GM12878 (cell line): ENCODE measurements around the gene NDUFA13. TPM values are rescaled to one million over a fixed set of nuclear protein-coding genes. Genes with fewer than 3 reads are reported as not detected.

Experiments used
- ATAC-seq: fragments of 200-7000 bp; cut with Tn5 transposase; 3 replicates; pipeline ENCODE4 v1.9.1; 2020; ENCODE audit warnings: mild to moderate bottlenecking, moderate library complexity
- BruUV-seq: library from RNA; stranded (reverse); fragments of 400-500 nt; replicated peaks from 2 replicates; lab custom pipeline; 2021; lab: Mats Ljungman, UMichigan
- CTCF ChIA-PET: fragments of 300-600 bp; sonication (Branson Sonifier 250); formaldehyde crosslinking; extraction: SDS; loops from one replicate; lab custom pipeline; 2021; ENCODE audit warnings: inconsistent platforms; lab: Yijun Ruan, JAX
- POLR2A ChIA-PET: fragments of 350-600 bp; formaldehyde crosslinking; extraction: SDS; loops from one replicate; lab custom pipeline; 2021; ENCODE audit warnings: inconsistent platforms; lab: Charles Lee
- RAD21 ChIA-PET: fragments of 300-600 bp; sonication (Branson Sonifier 250); formaldehyde crosslinking; loops from one replicate; lab custom pipeline; 2023; ENCODE audit warnings: antibody characterized with exemption; ENCODE audit not compliant: unreplicated experiment; lab: Charles Lee
- SMC1A ChIA-PET: fragments of 300-600 bp; sonication (Branson Sonifier 250); formaldehyde crosslinking; loops from one replicate; lab custom pipeline; 2023; ENCODE audit not compliant: unreplicated experiment, uncharacterized antibody; lab: Charles Lee
- DNase-seq: peaks from one replicate; pipeline ENCODE4 v3.0.0-alpha.2; 2011; ENCODE audit warnings: low read depth, low spot score
- FAIRE-seq: peaks from 3 replicates; lab custom pipeline; 2011; peaks lifted over from hg19 to GRCh38; lab: Jason Lieb, UNC
- H2AFZ ChIP-seq: 2 replicates; pipeline ENCODE4 v1.6.0; 2011; ENCODE audit warnings: low read depth, low read length, control low read depth; ENCODE audit not compliant: control insufficient read depth
- H3K27ac ChIP-seq: 2 replicates; pipeline ENCODE4 v1.5.1; 2011; ENCODE audit warnings: control low read depth; ENCODE audit not compliant: control insufficient read depth, insufficient read depth
- H3K27me3 ChIP-seq, 2 experiments: replicated peaks in 1 of 2; 2 replicates each; pipeline versions ENCODE4 v1.6.0 to v1.6.1; 2011; ENCODE audit warnings: low read length in 1 of 2; ENCODE audit not compliant: control insufficient read depth in 2 of 2, insufficient read depth in 2 of 2
- H3K36me3 ChIP-seq, 2 experiments: 2 replicates each; pipeline ENCODE4 v1.5.1; 2011; ENCODE audit warnings: low read length in 1 of 2; ENCODE audit not compliant: control insufficient read depth in 2 of 2, insufficient read depth in 2 of 2
- H3K4me1 ChIP-seq: 2 replicates; pipeline ENCODE4 v1.6.1; 2011; ENCODE audit warnings: mild to moderate bottlenecking, low read length, moderate library complexity, mixed read lengths; ENCODE audit not compliant: control insufficient read depth, insufficient read depth
- H3K4me2 ChIP-seq: 2 replicates; pipeline ENCODE4 v1.6.0; 2011; ENCODE audit warnings: control low read depth; ENCODE audit not compliant: control insufficient read depth, insufficient read depth
- H3K4me3 ChIP-seq: fragments of 200-600 bp; sonication (generic); 2 replicates; pipeline ENCODE4 v1.5.1; 2016
- H3K79me2 ChIP-seq: 2 replicates; pipeline ENCODE4 v1.6.0; 2011; ENCODE audit warnings: low read length; ENCODE audit not compliant: control insufficient read depth, insufficient read depth
- H3K9ac ChIP-seq: 2 replicates; pipeline ENCODE4 v1.8.0; 2011; ENCODE audit warnings: low read length, control low read depth, mixed read lengths; ENCODE audit not compliant: control insufficient read depth, insufficient read depth
- H3K9me3 ChIP-seq: replicated peaks from 3 replicates; pipeline ENCODE4 v1.5.1; 2011; ENCODE audit warnings: mild to moderate bottlenecking, low read length; ENCODE audit not compliant: control insufficient read depth, insufficient read depth
- H4K20me1 ChIP-seq: 2 replicates; pipeline ENCODE4 v1.6.0; 2011; ENCODE audit not compliant: control insufficient read depth, insufficient read depth
- CREB1 ChIP-seq: IDR thresholded peaks from 2 replicates; pipeline ENCODE4 v1.6.1; 2012; ENCODE audit warnings: low read depth, mild to moderate bottlenecking, inconsistent platforms
- EGR1 ChIP-seq, 2 experiments: IDR thresholded peaks; 1 replicate in 1 of 2; 2 replicates in 1 of 2; pipeline ENCODE4 v1.6.1; 2011 to 2012; ENCODE audit warnings: low read depth in 2 of 2, low read length in 2 of 2, borderline replicate concordance in 1 of 2, mild to moderate bottlenecking in 1 of 2, moderate library complexity in 1 of 2
- GATAD2B ChIP-seq: fragments of 450-650 bp; conservative IDR thresholded peaks from 2 replicates; pipeline ENCODE4 v1.6.1; 2017; ENCODE audit warnings: low read depth, mild to moderate bottlenecking, moderate library complexity
- JUND ChIP-seq: IDR thresholded peaks from 2 replicates; pipeline ENCODE4 v1.6.1; 2012; ENCODE audit warnings: low read depth, mild to moderate bottlenecking, low read length, improper control_type of control experiment, moderate library complexity
- TCF3 ChIP-seq: IDR thresholded peaks from 2 replicates; pipeline ENCODE4 v1.6.1; 2012; ENCODE audit warnings: low read depth, mild to moderate bottlenecking, low read length, borderline replicate concordance; ENCODE audit not compliant: insufficient read depth
- WGBS: methylation state at CpG from one replicate; pipeline ENCODE4 v1.1.6; 2016; ENCODE audit warnings: low lambda C conversion rate; ENCODE audit not compliant: insufficient replicate concordance, insufficient coverage; ENCODE audit errors: missing lambda C conversion rate; 5-methylcytosine and 5-hydroxymethylcytosine counted together
- in situ Hi-C: fragments of 300-500 bp; cut with MboI; formaldehyde crosslinking; loops from 9 replicates; pipeline ENCODE4 v1.14.3; 2018; ENCODE audit warnings: mixed read lengths
- intact Hi-C: fragments of 100-400 bp; cut with micrococcal nuclease; formaldehyde crosslinking; loops from one replicate; pipeline ENCODE4 v1.14.2; 2022; ENCODE audit not compliant: unreplicated experiment
- polyA plus RNA-seq, 11 experiments: library from polyadenylated mRNA; depleted of rRNA in 4 of 11; unstranded in 6 of 11; stranded (reverse) in 5 of 11; fragments of >200 nt; fragmentation: Nextera tagmentation in 4 of 11; fragmentation: Illumina TruSeq in 1 of 11; extraction: Ambion mirVana in 4 of 11; extraction: Trizol in 1 of 11; gene quantifications; 1 replicate in 1 of 11; 2 replicates in 10 of 11; pipeline versions ENCODE4 v1.2.1 to v1.2.3, GENCODE V29; 2011 to 2016; ENCODE audit warnings: inconsistent platforms in 2 of 11, missing spikeins in 2 of 11, low read depth in 1 of 11
- total RNA-seq, 4 experiments: library from RNA; depleted of rRNA in 3 of 4; stranded (reverse); fragments of >200 nt in 3 of 4; fragmentation: Illumina TruSeq in 1 of 4; extraction: Trizol in 1 of 4; gene quantifications; 2 replicates each; pipeline versions ENCODE4 v1.2.1 to v1.2.3, GENCODE V29; 2013 to 2021
- TF ChIP-seq, protein P1 (sequence below): fragments of 450-650 bp; IDR thresholded peaks from 2 replicates; pipeline ENCODE4 v1.6.1; 2017; ENCODE audit warnings: mild to moderate bottlenecking
- TF ChIP-seq, protein P2 (sequence below): IDR thresholded peaks from 2 replicates; pipeline ENCODE4 v1.6.1; 2011; ENCODE audit warnings: borderline replicate concordance, low read depth, mild to moderate bottlenecking, moderate library complexity, mixed read lengths, low read length; ENCODE audit not compliant: insufficient read depth; ENCODE audit errors: extremely low read length

The NDUFA13 gene
- total and polyA plus RNA-seq, 10 of the 15 experiments (the other 5 are each of a cell fraction or from before 2014, with no cell fraction given): 224 to 586 (median 456) TPM

DNA sequence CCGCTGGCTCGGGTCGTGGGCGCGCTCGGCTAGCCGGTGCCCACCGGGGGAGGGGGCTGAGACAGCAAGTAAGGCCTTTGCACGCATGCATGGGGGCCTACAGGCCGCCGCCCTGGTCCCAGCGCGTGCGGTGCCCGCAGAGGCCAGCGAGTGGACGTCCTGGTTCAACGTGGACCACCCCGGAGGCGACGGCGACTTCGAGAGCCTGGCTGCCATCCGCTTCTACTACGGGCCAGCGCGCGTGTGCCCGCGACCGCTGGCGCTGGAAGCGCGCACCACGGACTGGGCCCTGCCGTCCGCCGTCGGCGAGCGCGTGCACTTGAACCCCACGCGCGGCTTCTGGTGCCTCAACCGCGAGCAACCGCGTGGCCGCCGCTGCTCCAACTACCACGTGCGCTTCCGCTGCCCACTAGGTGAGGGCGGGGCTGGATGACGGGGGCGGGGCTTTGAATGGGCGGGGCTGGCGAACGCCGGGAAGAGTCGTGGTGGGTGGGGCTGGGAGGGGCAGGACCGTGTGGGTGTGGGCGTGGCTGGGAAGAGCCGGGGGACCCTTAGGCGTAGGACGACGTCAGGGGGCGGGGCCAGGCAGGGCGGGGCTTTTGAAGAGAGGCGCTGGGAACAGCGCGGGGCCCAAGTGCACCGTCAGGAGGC lies 24.2 kb downstream of the NDUFA13 start:
- intact Hi-C loops (no loop called here), in situ Hi-C loops (loop anchor here (25.0 kb wide), 4 partner anchors 872 to 1497 kb away; partner anchors contain the start of genes ZNF66 and ZNF737)
- ChIA-PET RAD21 (no interaction called here), POLR2A (no interaction called here), SMC1A (no interaction called here), CTCF (interaction anchor here (1.6 to 1.7 kb wide), 3 partner anchors 8 to 14 kb away, joined by 3 to 10 read pairs (median 5); no protein-coding TSS in a partner anchor)
- Histone ChIP-seq H3K79me2 (no peaks in the 10 kb centered on the region), H3K36me3 (no peaks in the 10 kb centered on the region), H3K4me2 (no peak overlapping the region; the same call in 1 of the 2 replicates), H2AFZ (no peak overlapping the region), H3K4me3 (0 out of 2 replicates have a peak overlapping the region, but pooled peaks have one; percentile 46), H3K4me1 (peaks cover 3% of the 10 kb centered on the region), H4K20me1 (no peaks in the 10 kb centered on the region), H3K9ac (no peak overlapping the region), H3K9me3 (no peaks in the 10 kb centered on the region; the same call in 2 of the 3 replicates), H3K27me3 (peaks cover 0 to 3% of the 10 kb centered on the region in 2 experiments; a peak in 1 of 4 replicates), H3K27ac (no peak overlapping the region)
- no peak for DNase-seq
- BruUV-seq: no TSS peak
- 0 out of 2 replicates have a peak, but pooled peaks have one; percentile 31 for TF ChIP-seq GATAD2B
- no peak for TF ChIP-seq TCF3
- no peak for TF ChIP-seq JUND
- TF ChIP-seq EGR1 (IDR thresholded peaks at IDR 0.05; ENCODE audit: borderline replicate concordance in 1 of 2, low read depth in 2 of 2, low read length in 2 of 2): peak in 1 of 2 experiments; percentile 41; a peak in 2 of 3 replicates
- peak; percentile 80 for TF ChIP-seq CREB1
- TF ChIP-seq, protein P1, sequence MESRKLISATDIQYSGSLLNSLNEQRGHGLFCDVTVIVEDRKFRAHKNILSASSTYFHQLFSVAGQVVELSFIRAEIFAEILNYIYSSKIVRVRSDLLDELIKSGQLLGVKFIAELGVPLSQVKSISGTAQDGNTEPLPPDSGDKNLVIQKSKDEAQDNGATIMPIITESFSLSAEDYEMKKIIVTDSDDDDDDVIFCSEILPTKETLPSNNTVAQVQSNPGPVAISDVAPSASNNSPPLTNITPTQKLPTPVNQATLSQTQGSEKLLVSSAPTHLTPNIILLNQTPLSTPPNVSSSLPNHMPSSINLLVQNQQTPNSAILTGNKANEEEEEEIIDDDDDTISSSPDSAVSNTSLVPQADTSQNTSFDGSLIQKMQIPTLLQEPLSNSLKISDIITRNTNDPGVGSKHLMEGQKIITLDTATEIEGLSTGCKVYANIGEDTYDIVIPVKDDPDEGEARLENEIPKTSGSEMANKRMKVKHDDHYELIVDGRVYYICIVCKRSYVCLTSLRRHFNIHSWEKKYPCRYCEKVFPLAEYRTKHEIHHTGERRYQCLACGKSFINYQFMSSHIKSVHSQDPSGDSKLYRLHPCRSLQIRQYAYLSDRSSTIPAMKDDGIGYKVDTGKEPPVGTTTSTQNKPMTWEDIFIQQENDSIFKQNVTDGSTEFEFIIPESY: 0 out of 2 replicates have a peak, but pooled peaks have one; percentile 48
- TF ChIP-seq, protein P2, sequence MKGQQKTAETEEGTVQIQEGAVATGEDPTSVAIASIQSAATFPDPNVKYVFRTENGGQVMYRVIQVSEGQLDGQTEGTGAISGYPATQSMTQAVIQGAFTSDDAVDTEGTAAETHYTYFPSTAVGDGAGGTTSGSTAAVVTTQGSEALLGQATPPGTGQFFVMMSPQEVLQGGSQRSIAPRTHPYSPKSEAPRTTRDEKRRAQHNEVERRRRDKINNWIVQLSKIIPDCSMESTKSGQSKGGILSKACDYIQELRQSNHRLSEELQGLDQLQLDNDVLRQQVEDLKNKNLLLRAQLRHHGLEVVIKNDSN: peak; percentile 36
- FAIRE-seq: no peak
- ATAC-seq: peak; percentile 29
- WGBS: 80% methylated on average over 43 of the region's 74 CpGs
